ENCODE measurements around the gene MAG. TPM values are rescaled to one million over a fixed set of nuclear protein-coding genes. Genes with fewer than 3 reads are reported as not detected.

MAG gene
- total and polyA plus RNA-seq, 2 of the 8 experiments (the other 6 are each of a cell fraction or from before 2014, with no cell fraction given): 0.20 to 1.3 TPM

DNA sequence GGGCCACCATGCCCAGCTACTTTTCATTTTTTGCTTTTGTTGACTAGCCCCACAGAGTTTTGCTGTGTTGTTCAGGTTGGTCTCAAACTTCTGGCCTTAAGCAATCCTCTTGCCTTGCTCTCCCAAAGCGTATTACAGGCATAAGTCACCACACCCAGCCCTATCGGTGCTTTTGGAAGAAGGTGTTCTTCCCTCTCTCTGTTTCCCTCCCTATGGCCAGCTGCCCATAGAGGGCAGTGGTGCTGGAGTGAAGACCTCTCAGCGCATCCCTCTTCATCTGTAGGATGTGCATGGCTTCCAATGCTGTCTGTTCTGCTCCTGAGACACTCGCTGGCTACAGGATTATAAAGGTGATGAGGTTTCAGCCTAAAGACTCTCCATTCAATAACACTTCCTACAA, 35.7 kb downstream of the MAG start (continued):
- TF ChIP-seq SIN3A (conservative IDR thresholded peaks at IDR 0.05 in 1 of 2, IDR thresholded peaks at IDR 0.05 in 1 of 2; ENCODE audit: low read depth in 1 of 2, low read length in 2 of 2): no peak
- TF ChIP-seq SIRT6 (IDR thresholded peaks at IDR 0.05; ENCODE audit: low read length): no peak
- no peak for TF ChIP-seq BCL11A (IDR thresholded peaks at IDR 0.05; ENCODE audit: low read depth in 2 of 2, low read length in 2 of 2)

All from H1 (cell line).